ENCODE results near the gene MFRP.

MFRP gene

DNA sequence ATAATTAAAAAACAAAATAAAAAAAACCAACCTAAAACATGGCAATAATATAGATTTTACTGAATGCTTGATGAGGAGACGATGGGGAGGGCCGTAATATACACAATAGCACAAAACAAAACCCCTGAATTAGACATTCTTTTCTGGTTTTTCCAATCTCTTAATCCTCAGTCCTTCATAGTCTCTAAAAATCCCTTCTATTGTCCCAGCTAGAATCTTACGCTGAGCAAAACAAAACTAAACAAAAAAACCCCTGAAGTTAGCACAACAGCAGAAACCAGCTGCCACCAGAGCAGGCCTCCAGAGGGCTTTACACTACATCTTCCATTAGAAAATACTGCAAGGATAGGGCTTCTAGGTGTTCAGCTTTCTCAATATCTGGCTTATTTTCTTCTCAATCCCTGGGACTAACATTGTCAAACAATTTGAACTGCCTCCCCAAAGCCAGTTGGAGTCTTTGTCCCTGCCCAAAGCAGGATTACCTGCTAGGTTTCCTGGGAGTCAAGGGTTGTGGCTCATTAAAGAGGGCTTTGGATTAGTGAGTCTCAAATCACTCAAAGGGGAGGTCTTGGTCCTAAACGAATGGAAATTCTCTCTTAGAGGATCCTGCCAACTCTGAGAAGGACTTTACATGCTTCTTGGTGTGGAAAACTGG, 14.3 kb downstream of the MFRP start:
- no peak for DNase-seq (ENCODE audit: low spot score)
- in situ Hi-C loops (cut with MboI; ENCODE audit: low pct_unique_long_range_greater_than_20kb, low sequenced_read_pairs, unreplicated experiment): no loop called here
- TF ChIP-seq, protein P1, sequence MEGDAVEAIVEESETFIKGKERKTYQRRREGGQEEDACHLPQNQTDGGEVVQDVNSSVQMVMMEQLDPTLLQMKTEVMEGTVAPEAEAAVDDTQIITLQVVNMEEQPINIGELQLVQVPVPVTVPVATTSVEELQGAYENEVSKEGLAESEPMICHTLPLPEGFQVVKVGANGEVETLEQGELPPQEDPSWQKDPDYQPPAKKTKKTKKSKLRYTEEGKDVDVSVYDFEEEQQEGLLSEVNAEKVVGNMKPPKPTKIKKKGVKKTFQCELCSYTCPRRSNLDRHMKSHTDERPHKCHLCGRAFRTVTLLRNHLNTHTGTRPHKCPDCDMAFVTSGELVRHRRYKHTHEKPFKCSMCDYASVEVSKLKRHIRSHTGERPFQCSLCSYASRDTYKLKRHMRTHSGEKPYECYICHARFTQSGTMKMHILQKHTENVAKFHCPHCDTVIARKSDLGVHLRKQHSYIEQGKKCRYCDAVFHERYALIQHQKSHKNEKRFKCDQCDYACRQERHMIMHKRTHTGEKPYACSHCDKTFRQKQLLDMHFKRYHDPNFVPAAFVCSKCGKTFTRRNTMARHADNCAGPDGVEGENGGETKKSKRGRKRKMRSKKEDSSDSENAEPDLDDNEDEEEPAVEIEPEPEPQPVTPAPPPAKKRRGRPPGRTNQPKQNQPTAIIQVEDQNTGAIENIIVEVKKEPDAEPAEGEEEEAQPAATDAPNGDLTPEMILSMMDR (IDR thresholded peaks at IDR 0.05; ENCODE audit: extremely low read depth, insufficient read depth, missing control alignments): no peak

DNA sequence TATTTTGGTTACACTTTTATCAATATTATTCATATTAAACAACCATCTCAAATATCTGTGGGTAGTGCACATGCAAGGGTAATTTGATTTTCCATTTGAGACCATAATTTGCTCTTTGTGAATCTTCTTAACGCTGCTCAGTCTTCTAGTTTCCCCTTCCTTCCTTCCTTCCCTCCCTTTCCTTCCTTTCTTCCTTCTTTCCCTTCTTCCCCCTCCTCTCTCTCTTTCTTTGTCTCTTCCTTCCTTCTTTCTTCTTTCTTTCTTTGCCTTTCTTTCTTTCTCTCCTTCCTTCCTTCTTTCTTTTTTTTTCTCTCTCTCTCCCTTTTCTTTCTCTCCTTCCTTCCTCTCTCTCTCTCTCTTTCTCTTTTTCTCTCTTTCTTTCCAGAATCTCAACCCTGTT, 16.3 kb downstream of the MFRP start:
- TF ChIP-seq, protein P1 (IDR thresholded peaks at IDR 0.05; ENCODE audit: extremely low read depth, insufficient read depth, missing control alignments): no peak
- in situ Hi-C loops (cut with MboI; ENCODE audit: low pct_unique_long_range_greater_than_20kb, low sequenced_read_pairs, unreplicated experiment): no loop called here
- no peak for DNase-seq (ENCODE audit: low spot score)

DNA sequence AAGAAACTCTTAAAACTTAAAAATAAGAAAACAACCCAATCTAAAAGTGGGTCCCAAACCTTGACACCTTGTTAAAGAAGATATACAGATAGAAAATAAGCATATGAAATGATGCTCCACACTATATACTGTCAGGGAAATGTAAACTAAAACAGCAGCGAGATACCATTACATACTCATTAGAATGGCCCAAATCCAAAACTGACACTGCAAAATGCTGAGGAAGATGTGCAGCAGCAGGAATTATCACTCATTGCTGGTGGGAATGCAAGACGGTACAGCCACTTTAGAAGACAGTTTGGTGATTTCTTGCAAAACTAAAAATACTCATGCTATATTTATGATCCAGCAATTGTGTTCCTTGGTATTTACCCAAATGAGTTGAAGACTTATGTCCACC, 17.2 kb downstream of the MFRP start:
- TF ChIP-seq, protein P1 (IDR thresholded peaks at IDR 0.05; ENCODE audit: extremely low read depth, insufficient read depth, missing control alignments): no peak
- no peak for DNase-seq (ENCODE audit: low spot score)
- in situ Hi-C loops (cut with MboI; ENCODE audit: low pct_unique_long_range_greater_than_20kb, low sequenced_read_pairs, unreplicated experiment): no loop called here

DNA sequence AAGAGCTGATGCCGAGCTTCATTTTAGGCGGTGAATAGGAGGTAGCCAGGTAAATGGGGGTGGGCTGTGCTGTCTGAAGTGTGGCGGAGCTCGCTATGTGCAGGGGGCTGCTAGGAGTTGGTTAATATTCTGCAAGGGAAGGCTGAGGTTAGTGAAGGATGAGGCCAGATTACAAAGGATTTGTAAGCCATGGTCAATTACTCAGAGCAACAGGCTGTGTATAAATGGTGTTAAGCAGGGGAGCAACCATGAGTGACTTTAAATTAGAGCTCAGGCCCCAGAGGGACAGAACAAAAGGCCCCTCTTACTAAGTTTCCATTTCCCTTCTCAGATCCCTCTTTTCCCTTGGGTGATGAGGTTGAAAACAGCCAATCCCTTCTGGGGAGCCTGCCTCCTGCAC, 22.3 kb downstream of the MFRP start:
- in situ Hi-C loops (cut with MboI; ENCODE audit: low pct_unique_long_range_greater_than_20kb, low sequenced_read_pairs, unreplicated experiment): no loop called here
- DNase-seq (ENCODE audit: low spot score): no peak
- TF ChIP-seq, protein P1 (IDR thresholded peaks at IDR 0.05; ENCODE audit: extremely low read depth, insufficient read depth, missing control alignments): no peak

DNA sequence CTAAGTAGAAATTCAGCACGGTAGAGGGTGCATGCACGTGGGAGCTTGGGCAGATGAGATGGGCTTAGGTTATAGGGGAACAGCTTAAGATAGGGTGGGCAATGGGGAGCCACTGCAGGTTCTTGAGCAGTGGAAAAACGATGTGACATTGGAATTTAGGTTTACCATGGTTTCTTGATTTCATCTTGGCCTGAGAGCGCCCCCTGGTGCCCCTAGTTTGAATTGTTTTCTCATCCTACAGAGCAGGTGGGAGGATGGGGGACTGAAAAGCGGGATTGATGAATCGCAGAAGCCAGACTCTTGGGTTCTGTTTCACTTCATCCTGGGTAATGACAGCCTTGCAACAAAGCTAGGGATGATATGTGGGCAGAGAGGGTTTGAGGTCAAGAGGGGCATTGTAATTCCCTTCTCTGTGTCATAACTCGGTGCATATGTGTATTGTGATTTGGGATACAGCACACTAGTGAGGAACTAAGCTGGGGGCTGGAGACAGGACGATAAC, 22.9 kb downstream of the MFRP start:
- TF ChIP-seq, protein P1 (IDR thresholded peaks at IDR 0.05; ENCODE audit: extremely low read depth, insufficient read depth, missing control alignments): peak; percentile 84
- in situ Hi-C loops (cut with MboI; ENCODE audit: low pct_unique_long_range_greater_than_20kb, low sequenced_read_pairs, unreplicated experiment): no loop called here
- peak; percentile 69 for DNase-seq (ENCODE audit: low spot score)

DNA sequence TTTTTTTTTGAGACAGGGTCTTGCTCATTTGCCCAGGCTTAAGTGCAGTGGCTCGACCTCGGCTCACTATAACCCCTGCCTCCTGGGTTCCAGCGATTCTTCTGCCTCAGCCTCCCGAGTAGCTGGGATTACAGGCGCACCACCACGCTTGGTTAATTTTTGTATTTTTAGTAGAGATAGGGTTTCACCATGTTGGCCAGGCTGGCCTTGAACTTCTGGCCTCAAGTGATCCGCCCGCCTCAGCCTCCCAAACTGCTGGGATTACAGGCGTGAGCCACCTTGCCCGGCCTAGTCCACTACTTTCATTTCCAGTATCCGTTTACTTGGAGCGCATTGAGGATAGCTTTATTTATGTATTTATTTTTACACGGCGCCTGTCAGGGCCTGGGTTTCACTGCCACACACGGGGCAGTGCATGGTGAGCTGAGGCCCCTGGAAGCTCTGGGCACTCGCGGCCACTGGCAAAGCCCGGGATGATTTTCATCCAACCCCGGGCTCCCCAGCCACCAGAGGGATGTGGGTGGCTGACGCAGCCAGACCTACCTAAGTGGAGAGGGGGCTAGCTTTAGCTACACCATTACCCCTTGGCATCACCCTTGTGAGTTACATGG, 23.5 kb downstream of the MFRP start:
- TF ChIP-seq, protein P1 (IDR thresholded peaks at IDR 0.05; ENCODE audit: extremely low read depth, insufficient read depth, missing control alignments): no peak
- in situ Hi-C loops (cut with MboI; ENCODE audit: low pct_unique_long_range_greater_than_20kb, low sequenced_read_pairs, unreplicated experiment): no loop called here
- DNase-seq (ENCODE audit: low spot score): no peak

All from GM13977 (cell line).